T1000 (cell line): ENCODE measurements around the gene PLCG2.
"Not testable (repeated sequence)": the region's sequence is repeated elsewhere in the genome, so short reads cannot be mapped to it uniquely, and the experiment has no call there.

Source experiments
- DNase-seq: peaks from one replicate; lab custom pipeline; 2025; ENCODE audit warnings: mixed read lengths; lab: John Stamatoyannopoulos, UW

Gene PLCG2

GRCh38 chr16:81938326-81939163 lies 159.5 kb downstream of the PLCG2 start:
- DNase-seq: no peak

- no peak for DNase-seq
Measured at GRCh38 chr16:81939164-81940056, 160.3 kb downstream of the PLCG2 start.

- DNase-seq: no peak
Measured at GRCh38 chr16:81940781-81941560, 161.9 kb downstream of the PLCG2 start.

DNA sequence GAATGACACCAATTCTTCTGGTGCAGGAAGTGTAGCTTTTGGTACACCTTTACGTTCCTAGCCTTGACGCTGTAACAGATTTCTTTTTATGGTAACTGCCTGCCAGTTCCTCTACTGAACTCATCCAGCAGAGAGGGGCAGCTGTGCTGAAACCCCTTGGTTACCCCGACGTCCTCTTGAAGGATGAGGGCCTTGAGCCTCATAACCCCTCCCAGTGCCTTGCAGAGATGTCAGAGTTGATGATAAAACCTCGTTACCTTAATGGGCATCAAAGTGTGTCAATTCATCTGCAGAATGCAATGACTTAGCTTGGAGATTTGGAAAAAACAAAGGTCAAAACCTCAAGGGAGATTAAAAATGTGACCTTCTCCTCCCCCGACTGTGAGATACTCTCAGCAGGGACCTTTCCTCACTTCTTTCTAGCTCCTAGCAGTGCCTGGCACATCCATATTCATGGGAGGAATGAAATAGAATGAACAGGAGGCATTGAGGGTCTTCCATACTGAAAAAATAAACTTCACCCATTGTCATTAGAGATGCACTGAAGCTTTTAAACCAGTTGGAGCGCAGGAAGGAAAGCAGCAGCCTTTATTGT lies 163.0 kb downstream of the PLCG2 start:
- DNase-seq: no peak

DNA sequence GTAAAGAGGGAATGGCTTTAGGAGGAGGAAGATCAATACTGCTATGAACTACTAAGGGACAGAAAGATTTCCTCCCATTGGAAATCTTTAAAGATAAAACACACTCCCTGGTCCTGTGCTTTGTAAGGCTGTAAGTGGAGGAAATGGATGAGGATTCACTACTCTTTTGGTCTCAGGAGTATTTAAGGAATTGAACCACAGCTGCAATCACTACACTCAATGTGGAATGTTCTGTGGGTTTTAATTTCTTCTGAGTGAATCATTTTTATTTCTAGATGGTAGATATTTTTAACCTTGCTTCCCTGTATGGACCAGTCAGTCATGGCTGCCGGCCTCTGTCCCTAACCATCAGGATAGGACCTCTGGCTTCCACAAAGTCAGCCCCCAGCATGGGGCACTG lies 166.6 kb downstream of the PLCG2 start:
- DNase-seq: no peak

- DNase-seq: no peak
Measured at GRCh38 chr16:81946206-81946605, 167.1 kb downstream of the PLCG2 start.

GRCh38 chr16:81951564-81951963 lies 172.5 kb downstream of the PLCG2 start:
- DNase-seq: no peak

DNA sequence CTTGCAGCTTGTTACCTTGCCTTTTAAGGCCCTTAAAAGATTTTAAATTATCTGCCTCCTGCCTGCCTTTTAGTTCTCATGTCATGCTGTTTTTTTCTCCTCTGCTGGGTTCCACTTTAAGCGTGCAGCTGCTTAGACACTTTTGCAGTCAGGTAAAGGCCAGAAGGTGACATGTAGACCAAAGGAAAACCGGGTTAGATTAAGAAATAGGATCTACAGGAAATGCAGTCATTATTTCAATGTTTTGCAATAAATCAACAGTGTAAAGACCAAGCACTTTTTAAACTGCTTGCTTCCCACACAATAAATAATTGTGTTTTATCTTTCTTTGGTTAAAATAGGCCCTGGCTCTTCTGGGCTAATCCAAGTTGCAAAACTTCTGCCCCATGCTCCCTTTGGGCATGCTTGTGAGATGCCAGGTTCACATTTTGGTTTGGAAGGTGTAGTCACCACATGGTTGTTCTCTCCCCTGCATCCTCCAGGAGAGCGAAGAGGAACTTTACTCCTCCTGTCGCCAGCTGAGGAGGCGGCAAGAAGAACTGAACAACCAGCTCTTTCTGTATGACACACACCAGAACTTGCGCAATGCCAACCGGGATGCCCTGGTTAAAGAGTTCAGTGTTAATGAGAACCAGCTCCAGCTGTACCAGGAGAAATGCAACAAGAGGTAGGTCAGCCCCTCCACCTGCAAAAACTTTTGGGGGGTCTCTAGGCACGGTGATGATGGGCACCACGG lies 177.3 kb downstream of the PLCG2 start:
- DNase-seq: no peak

DNA sequence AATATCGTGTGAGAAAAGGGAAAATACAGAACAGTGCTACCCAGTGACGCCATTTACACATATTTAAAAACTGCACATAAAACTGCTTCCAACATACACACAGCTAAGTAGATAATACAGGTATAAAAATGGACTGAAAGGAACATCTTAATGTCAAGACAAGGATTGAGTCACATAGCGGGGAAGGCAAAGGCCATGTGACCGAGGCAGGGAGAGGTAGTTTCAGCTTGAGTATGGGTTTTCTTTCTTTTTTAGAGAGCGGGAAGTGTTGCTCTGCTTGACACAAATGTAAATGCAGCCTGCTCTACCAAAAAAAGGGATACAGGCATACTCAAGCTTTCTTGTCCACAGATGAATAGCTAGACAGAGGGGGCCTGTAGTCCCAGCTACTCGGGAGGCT lies 185.7 kb downstream of the PLCG2 start:
- no peak for DNase-seq

DNA sequence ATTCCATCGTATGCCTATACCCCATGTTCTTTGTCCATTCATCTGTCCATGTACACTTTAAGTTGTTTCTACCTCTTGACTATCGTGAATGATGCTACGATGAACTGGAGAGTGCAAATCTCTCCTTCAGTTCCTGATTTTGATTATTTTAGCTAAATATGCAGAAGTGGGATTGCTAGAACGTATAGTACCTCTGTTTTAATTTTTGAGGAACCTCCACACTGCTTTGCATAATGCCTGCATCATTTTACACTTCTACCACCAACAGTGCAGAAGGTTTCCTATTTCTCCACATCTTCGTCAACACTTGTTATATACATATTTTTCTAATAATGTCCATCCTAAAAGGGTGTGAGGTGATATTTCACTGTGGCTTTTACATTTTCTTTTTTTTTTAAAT lies 188.3 kb downstream of the PLCG2 start:
- DNase-seq: no peak

- DNase-seq: no peak
Measured at GRCh38 chr16:81971853-81972252, 192.8 kb downstream of the PLCG2 start.

DNA sequence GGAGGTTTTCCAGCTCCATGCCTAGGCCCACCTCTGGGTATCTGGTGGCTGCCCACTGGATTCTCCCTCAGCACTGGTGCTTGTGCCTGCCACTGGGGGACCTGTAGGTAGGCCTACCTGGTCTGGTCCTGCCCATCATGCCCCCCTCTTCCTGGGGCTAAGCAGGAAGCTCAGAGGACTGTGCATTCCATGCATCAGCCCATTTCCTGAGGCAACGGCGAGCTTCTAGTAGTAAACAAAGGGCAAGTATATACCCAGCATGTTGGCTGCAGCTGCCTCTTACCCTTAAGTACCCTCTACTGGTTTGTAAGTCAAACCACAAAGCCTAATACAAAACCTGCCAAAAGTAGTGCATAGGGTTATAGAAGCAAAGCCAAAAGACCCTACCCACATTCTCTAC lies 194.6 kb downstream of the PLCG2 start:
- no peak for DNase-seq

DNA sequence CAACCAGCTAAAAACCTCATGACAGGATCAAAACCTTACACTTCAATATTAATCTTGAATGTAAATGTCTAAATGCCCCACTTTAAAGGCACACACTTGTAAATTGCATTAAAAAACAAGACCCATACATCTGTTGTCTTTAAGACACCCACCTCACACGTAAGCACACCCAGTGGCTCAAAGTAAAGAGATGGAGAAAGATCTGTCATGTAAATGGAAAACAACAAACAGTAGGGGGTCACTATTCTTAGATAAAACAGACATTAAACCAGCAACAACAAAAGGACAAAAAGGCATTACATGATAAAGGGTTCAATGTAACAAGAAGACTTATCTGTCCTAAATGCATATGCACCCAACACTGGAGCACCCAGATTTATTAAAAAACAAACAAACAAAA lies 196.5 kb downstream of the PLCG2 start:
- DNase-seq: no peak

- DNase-seq: not testable (repeated sequence)
Measured at GRCh38 chr16:81977335-81977942, 198.3 kb downstream of the PLCG2 start.

DNA sequence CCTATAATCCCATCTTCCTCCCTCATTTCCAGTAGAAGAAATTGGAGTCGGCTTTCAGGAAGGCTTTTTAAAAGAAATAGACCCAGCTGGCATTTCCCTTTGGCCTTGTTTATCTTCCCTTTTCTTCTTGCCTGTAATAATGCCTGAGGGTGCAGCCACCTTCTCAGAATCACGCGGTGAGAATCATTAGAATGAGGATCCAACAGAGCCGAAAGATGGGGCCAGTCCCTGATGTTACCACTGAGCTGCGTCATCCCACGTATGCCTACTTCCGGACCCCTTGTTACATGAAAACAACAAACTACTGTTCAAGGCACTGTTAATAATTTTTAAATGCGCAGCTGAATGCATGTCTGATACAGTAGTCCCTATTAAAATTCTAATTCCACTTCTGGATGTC lies 208.0 kb downstream of the PLCG2 start:
- DNase-seq: no peak

DNA sequence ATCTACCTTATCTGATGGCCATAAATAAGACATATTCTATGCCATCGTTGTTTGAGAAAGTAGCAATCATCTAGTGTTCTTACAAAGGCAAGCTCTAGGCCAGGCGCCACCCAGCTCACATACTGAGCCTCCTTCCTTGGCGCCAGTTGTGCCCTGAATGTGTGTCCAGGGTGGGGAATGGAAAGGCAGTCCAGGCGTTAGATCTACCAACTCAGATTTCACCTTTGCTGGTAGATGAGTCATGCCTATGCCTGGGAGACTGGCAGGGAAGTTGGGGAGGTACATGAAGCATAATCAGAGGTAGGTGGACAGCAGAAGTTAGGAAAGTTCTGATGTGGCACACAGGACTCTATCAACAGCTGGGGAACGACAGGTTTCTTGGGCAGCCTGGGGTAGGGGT lies 208.6 kb downstream of the PLCG2 start:
- no peak for DNase-seq

DNA sequence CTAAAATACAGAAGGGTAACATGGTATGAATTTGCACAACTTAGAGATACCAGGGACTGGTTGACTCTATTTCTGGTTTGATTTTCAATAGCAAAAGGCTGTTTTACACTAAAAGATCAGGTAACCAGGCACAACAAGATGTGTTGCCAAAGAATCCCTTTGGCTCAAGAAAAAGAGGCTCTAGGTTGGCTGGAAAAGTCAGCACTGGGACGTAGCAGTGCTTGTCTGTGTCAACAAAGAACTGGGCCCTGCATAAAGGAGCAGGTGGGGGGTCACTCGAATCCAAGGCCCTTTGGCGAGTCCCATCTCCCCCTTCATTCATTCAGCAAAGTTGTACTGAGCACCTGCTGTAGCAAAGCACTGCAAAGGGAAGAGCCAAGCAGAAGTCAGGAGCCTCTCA lies 213.8 kb downstream of the PLCG2 start:
- no peak for DNase-seq

DNA sequence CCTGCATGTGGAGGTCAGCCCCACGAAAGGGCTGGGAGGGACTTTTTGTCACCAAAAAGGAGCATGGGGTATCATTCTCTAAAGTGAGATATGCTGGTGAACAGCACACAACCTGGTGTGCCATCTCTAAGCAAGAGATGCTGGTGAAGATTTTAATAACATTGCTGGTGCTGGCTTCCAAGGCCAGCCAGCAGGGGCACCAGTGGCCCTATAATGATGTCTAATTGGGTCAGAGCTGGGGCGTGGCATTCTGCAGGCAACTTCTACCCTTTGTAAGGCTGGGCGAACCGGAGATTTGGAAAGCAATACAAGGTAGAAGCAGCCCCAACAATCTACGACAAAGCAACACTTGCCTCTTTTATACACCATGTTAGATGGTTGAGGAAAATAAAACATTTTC lies 215.4 kb downstream of the PLCG2 start:
- DNase-seq: no peak

DNA sequence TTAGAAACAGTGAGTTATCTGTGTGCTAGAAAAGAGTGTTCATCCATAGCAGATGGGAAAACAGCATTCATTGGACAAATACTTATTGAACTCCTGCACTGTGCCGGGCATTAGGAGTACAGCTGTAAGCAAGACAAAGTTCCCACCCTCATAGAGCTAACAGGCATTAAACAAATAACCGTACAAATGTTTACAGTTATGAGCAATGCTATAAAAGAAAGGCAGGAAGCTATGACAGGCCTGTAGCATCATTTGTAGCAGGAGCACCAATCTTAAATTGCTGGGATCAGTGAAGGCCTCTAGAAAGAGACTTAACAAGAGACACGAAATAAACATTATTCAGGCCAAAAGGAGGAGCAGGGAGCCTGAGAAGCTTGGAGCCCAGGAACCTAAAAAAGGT lies 216.6 kb downstream of the PLCG2 start:
- no peak for DNase-seq

DNA sequence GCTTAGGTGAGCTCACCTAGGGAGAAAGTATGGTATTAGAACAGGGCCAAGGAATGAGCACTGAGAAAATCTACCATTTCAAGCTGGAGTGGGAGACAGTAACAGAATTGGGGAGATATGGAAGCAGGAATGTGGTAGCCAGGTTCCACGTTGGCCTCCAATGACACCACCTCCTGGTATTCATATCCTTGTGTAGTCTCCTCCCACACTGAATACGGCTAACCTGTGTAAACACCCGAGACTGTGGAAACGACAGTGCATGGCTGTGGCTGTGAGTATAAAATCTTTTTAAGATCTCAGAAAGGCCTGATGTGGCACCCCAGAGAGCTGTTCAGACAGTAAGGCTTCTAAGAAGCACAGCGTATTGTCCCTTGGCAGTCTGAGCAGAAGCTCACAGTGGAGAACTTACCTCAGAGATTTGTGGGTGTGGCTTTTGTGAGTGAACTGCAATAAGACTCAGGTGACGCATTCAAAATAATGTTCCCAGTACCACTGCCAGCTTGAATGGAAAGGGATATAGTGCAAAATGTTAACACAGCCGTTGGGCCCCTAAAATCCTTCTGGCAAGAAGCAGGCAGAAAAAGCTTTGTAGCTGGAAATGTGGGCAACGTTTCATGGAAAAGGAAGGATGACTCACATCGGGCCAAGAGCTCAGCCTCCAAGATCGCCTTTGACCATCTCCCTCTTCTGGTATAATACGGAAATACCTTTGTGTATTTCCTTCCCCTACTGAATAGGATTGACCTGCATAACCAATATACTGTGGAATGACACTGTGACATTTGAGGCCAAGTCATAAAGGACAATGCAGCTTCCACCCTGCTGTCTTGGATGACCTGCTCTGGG lies 217.8 kb downstream of the PLCG2 start:
- no peak for DNase-seq
